CD4-positive, alpha-beta T cell treated with Interleukin-4 for 4 hours (primary cell): ENCODE results near the gene SOSTDC1.
"Not testable (repeated sequence)": the region's sequence is repeated elsewhere in the genome, so short reads cannot be mapped to it uniquely, and the experiment has no call there.

Source experiments
- DNase-seq: peaks from one replicate; pipeline ENCODE4 v3.0.0-alpha.2; 2020

The SOSTDC1 gene

GRCh38 chr7:16460789-16461493, 4.6 kb downstream of the SOSTDC1 start:
- DNase-seq, result no peak

GRCh38 chr7:16456303-16456702, 9.2 kb downstream of the SOSTDC1 start:
- not testable (repeated sequence) for DNase-seq

DNA sequence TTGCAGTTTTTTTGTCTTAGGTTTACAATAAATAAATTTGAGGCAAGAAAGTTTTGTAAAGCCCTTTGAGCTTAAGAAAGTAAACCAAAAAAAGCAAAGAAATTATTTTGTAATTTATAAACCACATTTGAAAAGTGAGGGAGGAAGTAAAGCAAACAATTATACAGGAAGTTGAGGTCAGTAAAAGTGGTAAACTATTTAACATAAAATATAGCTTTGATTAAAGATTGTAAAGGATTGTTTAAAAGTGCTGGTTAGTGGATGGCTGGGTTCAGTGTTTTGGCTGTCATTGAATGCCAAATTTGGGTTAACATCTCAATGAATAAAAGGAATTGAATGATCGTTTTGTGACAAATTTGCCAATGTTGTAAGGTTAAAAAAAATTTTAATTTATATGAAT, 9.9 kb downstream of the SOSTDC1 start:
- no peak for DNase-seq

DNA sequence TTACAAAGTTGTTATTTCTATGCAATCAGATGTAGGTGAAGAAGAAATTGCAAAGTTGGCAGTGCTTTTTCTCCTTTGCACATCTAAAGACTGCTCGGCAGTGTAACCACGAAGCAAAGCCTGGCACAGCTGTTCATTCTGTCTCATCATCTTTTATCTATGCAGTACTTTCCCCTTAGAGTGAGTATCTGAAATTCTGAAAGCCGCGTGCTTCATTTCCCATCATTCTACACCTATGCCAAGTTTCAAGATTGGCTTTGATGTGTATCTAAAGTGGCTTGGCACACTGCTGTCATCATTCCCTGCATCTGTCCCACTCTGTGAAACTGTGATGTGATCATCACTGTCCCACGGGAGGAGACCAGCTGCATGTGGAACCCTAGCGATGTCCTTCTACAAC, 15.2 kb downstream of the SOSTDC1 start:
- DNase-seq, result no peak

GRCh38 chr7:16447876-16448275, 17.7 kb downstream of the SOSTDC1 start:
- no peak for DNase-seq

DNA sequence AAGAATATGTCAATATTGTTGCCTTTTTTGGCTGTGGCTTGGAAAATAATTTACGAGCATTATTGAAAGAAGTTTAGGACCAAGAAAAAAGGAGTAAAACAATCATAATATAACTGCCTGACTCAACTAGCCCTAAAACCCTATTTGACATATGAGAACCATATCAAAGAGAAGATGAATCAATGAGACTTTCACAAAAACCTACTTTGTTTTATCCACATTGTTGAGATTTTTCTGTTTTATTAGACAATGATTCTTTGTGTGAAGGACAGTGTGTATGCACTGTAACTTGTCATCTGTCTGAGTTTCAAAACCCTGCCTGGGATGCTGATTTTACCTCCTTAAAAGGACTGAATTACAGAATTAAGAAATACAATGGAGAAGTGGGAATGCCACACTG, 19.0 kb downstream of the SOSTDC1 start:
- no peak for DNase-seq

GRCh38 chr7:16443871-16444270, 21.7 kb downstream of the SOSTDC1 start:
- not testable (repeated sequence) for DNase-seq

GRCh38 chr7:16438988-16439387, 26.6 kb downstream of the SOSTDC1 start:
- DNase-seq, result no peak

DNA sequence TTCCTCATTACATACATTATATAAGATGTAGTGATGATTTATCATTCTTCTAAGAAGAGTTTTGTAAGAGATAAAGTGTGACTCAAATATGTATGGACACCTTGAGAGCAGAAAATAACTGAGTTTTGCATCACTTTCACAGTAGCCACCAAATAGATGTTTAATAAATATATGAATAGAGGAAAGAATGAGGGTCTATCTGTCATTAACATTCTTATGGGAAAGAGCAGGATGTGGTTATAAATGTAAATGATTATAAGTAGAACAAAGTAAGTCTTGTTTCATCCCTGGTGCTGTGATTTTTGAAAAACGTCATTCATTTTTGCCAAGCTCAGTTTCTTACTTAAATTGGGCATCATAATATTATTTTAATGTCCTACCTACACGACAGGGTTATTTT, 29.2 kb downstream of the SOSTDC1 start:
- no peak for DNase-seq

- DNase-seq, result no peak
These were observed 31.9 kb downstream of the SOSTDC1 start for GRCh38 chr7:16433568-16434122.

DNA sequence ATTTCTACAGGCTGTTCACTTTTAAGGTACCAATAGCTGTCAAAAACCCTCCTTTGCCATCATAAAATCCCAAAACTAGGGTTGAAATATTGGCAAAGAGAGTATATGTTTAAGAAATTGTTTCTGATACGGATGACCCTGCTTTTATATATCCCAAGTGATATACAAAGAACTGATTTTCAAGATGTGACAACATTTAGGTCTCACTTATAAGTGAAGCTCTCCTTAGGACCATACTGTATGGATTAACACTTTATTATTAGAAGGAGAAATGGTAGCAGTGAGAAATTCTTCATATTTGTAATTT, 33.2 kb downstream of the SOSTDC1 start:
- DNase-seq, result no peak

DNA sequence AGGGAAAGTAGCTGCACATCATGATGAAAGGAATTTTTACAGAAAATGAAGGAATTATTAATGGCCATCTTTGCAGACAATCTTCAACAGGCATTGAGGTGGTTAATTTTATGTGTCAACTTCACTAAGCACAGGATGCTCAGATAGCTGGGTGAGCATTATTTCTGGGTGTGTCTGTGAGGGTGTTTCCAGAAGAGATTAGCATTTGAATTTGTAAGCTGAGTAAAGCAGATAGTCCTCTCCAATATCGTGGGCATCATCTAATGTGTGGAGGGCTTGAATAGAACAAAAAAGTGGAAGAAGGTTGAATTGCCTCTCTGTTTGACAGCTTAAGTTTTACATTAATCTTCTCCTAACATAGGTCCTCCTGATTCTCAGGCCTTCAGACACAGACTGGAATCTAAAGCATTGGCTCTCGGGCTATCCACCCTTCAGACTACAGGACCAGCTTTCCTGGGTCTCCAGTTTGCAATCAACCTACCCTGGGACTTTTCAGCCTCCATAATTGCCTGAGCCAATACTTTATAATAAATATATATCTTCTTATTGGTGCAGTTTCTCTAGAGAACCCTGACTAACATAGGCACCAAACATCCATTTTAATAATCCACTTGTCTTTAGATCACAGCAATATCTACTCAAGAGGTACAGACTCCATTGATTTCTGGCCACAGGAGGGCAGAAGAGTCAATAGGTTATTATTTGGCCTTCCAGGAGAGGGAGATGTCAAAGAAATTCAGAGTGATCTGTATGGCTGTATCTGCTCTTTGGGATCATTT, 33.7 kb downstream of the SOSTDC1 start:
- peak; percentile 30 for DNase-seq

DNA sequence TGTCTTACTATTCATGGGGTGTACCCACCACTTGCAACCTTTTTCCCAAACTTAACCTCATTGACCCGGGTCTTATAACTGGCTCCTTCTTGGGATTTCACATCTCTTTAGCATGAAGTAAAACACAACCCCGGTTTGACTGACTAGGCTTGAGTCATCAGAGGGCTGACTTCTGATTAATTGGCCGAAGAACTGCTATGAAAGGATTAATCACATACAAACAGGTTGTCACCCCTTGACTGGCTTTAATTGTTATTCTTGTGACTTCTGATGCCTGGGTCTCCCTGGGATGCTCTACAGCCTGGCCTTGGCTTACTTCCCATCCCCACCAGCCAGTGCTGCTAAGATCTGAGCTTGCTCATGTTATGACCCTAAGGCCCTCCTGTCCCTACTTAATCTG, 35.4 kb downstream of the SOSTDC1 start:
- no peak for DNase-seq

GRCh38 chr7:16428672-16429071, 36.9 kb downstream of the SOSTDC1 start:
- no peak for DNase-seq

DNA sequence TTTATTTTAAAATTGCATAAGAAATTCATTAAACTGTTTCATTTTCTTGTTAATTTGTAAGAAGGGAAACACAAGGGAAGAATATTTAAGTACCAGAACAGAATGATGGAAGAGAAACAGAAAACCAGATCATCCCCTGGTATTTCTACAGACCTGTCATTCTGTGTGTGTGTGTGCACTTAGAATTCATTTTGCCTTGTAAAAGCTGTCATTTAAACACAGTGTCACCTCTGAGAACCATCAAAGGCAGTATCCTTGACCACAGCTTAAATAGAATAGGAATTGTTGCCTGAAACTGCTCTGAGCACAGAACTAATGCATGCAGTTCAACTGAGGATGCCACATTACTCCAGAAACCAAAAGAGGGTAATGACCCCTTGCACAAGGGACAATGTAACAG, 37.4 kb downstream of the SOSTDC1 start:
- no peak for DNase-seq

- DNase-seq, result no peak
These were observed 41.8 kb downstream of the SOSTDC1 start for GRCh38 chr7:16423761-16424160.

- DNase-seq, result no peak
These were observed 42.6 kb downstream of the SOSTDC1 start for GRCh38 chr7:16422917-16423316.

DNA sequence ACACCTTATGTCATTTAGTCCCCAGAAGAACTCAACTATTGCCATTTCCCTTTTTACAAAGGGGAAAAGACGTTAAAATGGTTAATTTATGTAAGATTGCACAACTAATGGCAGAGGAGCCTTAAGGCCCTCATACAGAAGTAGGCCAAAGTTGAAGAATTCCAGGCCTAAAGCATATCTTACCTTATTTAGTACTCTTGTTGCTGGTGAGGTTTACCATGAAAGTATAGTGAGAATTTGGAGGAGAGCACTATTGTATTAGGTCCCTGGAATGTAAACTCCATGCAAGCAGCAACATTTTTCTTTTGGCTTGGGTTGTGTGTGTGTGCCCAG, 43.5 kb downstream of the SOSTDC1 start:
- DNase-seq, result no peak

DNA sequence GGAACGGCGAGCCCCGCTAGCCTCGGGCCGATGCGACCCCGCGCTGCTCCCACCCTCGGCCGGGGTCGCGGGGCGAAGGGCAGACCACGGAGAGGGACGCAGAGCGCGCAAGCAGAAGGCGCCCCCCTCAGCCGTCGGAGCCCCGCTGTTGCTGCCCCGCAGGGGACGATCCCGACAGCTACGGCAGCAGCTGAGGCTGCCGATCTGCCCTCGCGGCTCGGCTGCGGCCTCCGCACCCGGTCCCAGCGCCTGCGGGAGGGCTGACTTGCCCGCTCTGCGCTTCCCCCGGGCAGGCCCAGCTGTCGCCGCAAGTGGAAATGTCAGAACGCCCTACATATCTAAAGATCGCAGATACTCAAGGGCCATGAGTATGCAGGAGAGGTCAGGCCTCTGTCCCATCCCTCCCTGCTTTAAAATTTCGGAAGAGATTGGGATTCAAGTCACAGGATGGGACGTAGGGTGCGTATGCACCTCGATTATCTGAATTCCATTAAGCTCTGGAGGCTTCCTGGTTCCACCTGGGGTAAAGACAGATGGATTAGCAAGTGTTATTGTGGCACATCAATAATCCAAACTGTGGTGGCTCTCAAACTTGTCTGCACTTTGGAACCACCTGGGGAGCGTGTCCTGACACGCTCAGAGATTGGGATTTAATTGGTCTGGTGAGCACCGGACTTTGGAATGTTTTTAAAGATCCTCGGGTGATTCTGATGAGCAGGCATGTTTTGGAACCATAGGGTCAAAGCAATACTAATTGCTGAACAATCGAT, 44.0 kb downstream of the SOSTDC1 start, which contains the start of gene CRPPA:
TSS of gene CRPPA (minus strand) at position 206 of the 770 bp plus-strand sequence. CDS start 216 bp downstream, outside the sequence.
- DNase-seq, result peak; percentile 14

- peak; percentile 91 for DNase-seq
These were observed 44.7 kb downstream of the SOSTDC1 start for GRCh38 chr7:16420649-16421332.

DNA sequence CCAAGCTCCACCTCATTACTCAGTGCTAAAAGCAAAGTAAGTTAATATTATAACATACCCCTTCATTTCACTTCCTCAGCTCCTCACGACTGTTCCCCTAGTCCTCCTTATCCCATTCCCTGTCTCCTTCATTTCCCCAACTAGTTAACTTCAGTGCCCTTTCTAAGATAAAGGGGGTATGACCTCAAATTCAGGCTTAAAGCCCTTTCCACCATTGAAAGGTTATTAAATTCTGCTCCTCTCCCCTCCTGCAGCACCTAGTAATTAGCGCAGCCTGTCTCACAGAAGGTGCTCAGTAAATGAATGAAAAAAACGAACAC, 45.2 kb downstream of the SOSTDC1 start:
- DNase-seq, result no peak

DNA sequence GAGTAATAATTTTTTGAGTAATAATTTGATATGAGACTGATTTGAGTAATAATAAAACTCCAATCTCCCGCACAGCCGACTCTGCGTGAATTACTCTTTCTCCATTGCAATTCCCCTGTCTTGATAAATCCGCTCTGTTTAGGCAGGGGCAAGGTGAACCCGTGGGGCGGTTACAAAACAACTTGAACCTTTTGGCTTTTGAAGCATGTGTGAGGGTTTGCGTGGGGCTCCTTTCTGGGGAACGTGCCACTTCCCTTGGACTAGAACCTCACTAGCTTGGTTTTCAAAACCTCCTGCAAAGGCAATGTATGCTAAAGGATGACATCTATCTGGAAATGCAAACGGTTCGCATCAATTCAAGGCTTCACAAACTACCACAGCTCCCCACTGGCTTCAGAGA, 45.7 kb downstream of the SOSTDC1 start:
- DNase-seq, result no peak

GRCh38 chr7:16419126-16419525, 46.4 kb downstream of the SOSTDC1 start:
- DNase-seq, result no peak
